Subcutaneous adipose tissue (tissue), 4 donors: ENCODE data around the gene SCAF1. TPM values are rescaled to one million over a fixed set of nuclear protein-coding genes. Genes with fewer than 3 reads are reported as not detected.

Source experiments
- CTCF ChIP-seq: fragments of 450-650 bp; IDR thresholded peaks from one replicate; pipeline ENCODE4 v1.5.1; 2016; ENCODE audit warnings: low read depth, mild to moderate bottlenecking, control low read depth, antibody characterized with exemption, moderate library complexity
- total RNA-seq, 4 donors: library from RNA; depleted of rRNA; stranded (reverse); fragments of >200 nt; gene quantifications; one replicate each; pipeline ENCODE4 v1.1.0, GENCODE V29; 2016

Gene SCAF1
- total RNA-seq, 4 donors from 2014 or later = 8.8 to 33.3 (median 11.3) TPM

- no peak for TF ChIP-seq CTCF
Observed at GRCh38 chr19:49658139-49658517, 16.1 kb downstream of the SCAF1 start.

GRCh38 chr19:49658566-49659442 lies 16.8 kb downstream of the SCAF1 start:
- no peak for TF ChIP-seq CTCF

- no peak for TF ChIP-seq CTCF
Observed at GRCh38 chr19:49660338-49660961, 18.4 kb downstream of the SCAF1 start.

- TF ChIP-seq CTCF = no peak
Observed at GRCh38 chr19:49662011-49662410, 20.0 kb downstream of the SCAF1 start.

GRCh38 chr19:49663224-49663623 lies 21.2 kb downstream of the SCAF1 start:
- no peak for TF ChIP-seq CTCF

- TF ChIP-seq CTCF = no peak
Observed at GRCh38 chr19:49664171-49665035, 22.4 kb downstream of the SCAF1 start.

- no peak for TF ChIP-seq CTCF
Observed at GRCh38 chr19:49665036-49665350, 23.0 kb downstream of the SCAF1 start.
